GM12878 (cell line): ENCODE results near the gene SLC46A2. TPM values are rescaled to one million over a fixed set of nuclear protein-coding genes. Genes with fewer than 3 reads are reported as not detected.

Experiments used
- ATAC-seq: fragments of 200-7000 bp; cut with Tn5 transposase; 3 replicates; pipeline ENCODE4 v1.9.1; 2020; ENCODE audit warnings: mild to moderate bottlenecking, moderate library complexity
- BruUV-seq: library from RNA; stranded (reverse); fragments of 400-500 nt; replicated peaks from 2 replicates; lab custom pipeline; 2021; lab: Mats Ljungman, UMichigan
- CTCF ChIA-PET: fragments of 300-600 bp; sonication (Branson Sonifier 250); formaldehyde crosslinking; extraction: SDS; loops from one replicate; lab custom pipeline; 2021; ENCODE audit warnings: inconsistent platforms; lab: Yijun Ruan, JAX
- POLR2A ChIA-PET: fragments of 350-600 bp; formaldehyde crosslinking; extraction: SDS; loops from one replicate; lab custom pipeline; 2021; ENCODE audit warnings: inconsistent platforms; lab: Charles Lee
- RAD21 ChIA-PET: fragments of 300-600 bp; sonication (Branson Sonifier 250); formaldehyde crosslinking; loops from one replicate; lab custom pipeline; 2023; ENCODE audit warnings: antibody characterized with exemption; ENCODE audit not compliant: unreplicated experiment; lab: Charles Lee
- SMC1A ChIA-PET: fragments of 300-600 bp; sonication (Branson Sonifier 250); formaldehyde crosslinking; loops from one replicate; lab custom pipeline; 2023; ENCODE audit not compliant: unreplicated experiment, uncharacterized antibody; lab: Charles Lee
- DNase-seq: peaks from one replicate; pipeline ENCODE4 v3.0.0-alpha.2; 2011; ENCODE audit warnings: low read depth, low spot score
- FAIRE-seq: peaks from 3 replicates; lab custom pipeline; 2011; peaks lifted over from hg19 to GRCh38; lab: Jason Lieb, UNC
- H2AFZ ChIP-seq: 2 replicates; pipeline ENCODE4 v1.6.0; 2011; ENCODE audit warnings: low read depth, low read length, control low read depth; ENCODE audit not compliant: control insufficient read depth
- H3K27ac ChIP-seq: 2 replicates; pipeline ENCODE4 v1.5.1; 2011; ENCODE audit warnings: control low read depth; ENCODE audit not compliant: control insufficient read depth, insufficient read depth
- H3K27me3 ChIP-seq, 2 experiments: replicated peaks in 1 of 2; 2 replicates each; pipeline versions ENCODE4 v1.6.0 to v1.6.1; 2011; ENCODE audit warnings: low read length in 1 of 2; ENCODE audit not compliant: control insufficient read depth in 2 of 2, insufficient read depth in 2 of 2
- H3K36me3 ChIP-seq, 2 experiments: 2 replicates each; pipeline ENCODE4 v1.5.1; 2011; ENCODE audit warnings: low read length in 1 of 2; ENCODE audit not compliant: control insufficient read depth in 2 of 2, insufficient read depth in 2 of 2
- H3K4me1 ChIP-seq: 2 replicates; pipeline ENCODE4 v1.6.1; 2011; ENCODE audit warnings: mild to moderate bottlenecking, low read length, moderate library complexity, mixed read lengths; ENCODE audit not compliant: control insufficient read depth, insufficient read depth
- H3K4me2 ChIP-seq: 2 replicates; pipeline ENCODE4 v1.6.0; 2011; ENCODE audit warnings: control low read depth; ENCODE audit not compliant: control insufficient read depth, insufficient read depth
- H3K4me3 ChIP-seq: fragments of 200-600 bp; sonication (generic); 2 replicates; pipeline ENCODE4 v1.5.1; 2016
- H3K79me2 ChIP-seq: 2 replicates; pipeline ENCODE4 v1.6.0; 2011; ENCODE audit warnings: low read length; ENCODE audit not compliant: control insufficient read depth, insufficient read depth
- H3K9ac ChIP-seq: 2 replicates; pipeline ENCODE4 v1.8.0; 2011; ENCODE audit warnings: low read length, control low read depth, mixed read lengths; ENCODE audit not compliant: control insufficient read depth, insufficient read depth
- H3K9me3 ChIP-seq: replicated peaks from 3 replicates; pipeline ENCODE4 v1.5.1; 2011; ENCODE audit warnings: mild to moderate bottlenecking, low read length; ENCODE audit not compliant: control insufficient read depth, insufficient read depth
- H4K20me1 ChIP-seq: 2 replicates; pipeline ENCODE4 v1.6.0; 2011; ENCODE audit not compliant: control insufficient read depth, insufficient read depth
- ATF2 ChIP-seq: IDR thresholded peaks from 2 replicates; pipeline ENCODE4 v1.6.1; 2012; ENCODE audit warnings: low read length, inconsistent platforms
- CHD1 ChIP-seq: IDR thresholded peaks from 2 replicates; pipeline ENCODE4 v1.6.1; 2012; ENCODE audit warnings: low read depth, low read length, improper control_type of control experiment
- EGR1 ChIP-seq, 2 experiments: IDR thresholded peaks; 1 replicate in 1 of 2; 2 replicates in 1 of 2; pipeline ENCODE4 v1.6.1; 2011 to 2012; ENCODE audit warnings: low read depth in 2 of 2, low read length in 2 of 2, borderline replicate concordance in 1 of 2, mild to moderate bottlenecking in 1 of 2, moderate library complexity in 1 of 2
- MYC ChIP-seq: IDR thresholded peaks from 2 replicates; pipeline ENCODE4 v1.6.1; 2011; ENCODE audit warnings: mild to moderate bottlenecking, low read length, moderate library complexity, inconsistent platforms; ENCODE audit not compliant: insufficient read depth, insufficient replicate concordance, insufficient read length, severe bottlenecking
- RUNX3 ChIP-seq: IDR thresholded peaks from 2 replicates; pipeline ENCODE4 v1.6.1; 2012; ENCODE audit warnings: low read length, inconsistent platforms
- TCF3 ChIP-seq: IDR thresholded peaks from 2 replicates; pipeline ENCODE4 v1.6.1; 2012; ENCODE audit warnings: low read depth, mild to moderate bottlenecking, low read length, borderline replicate concordance; ENCODE audit not compliant: insufficient read depth
- WGBS: methylation state at CpG from one replicate; pipeline ENCODE4 v1.1.6; 2016; ENCODE audit warnings: low lambda C conversion rate; ENCODE audit not compliant: insufficient replicate concordance, insufficient coverage; ENCODE audit errors: missing lambda C conversion rate; 5-methylcytosine and 5-hydroxymethylcytosine counted together
- in situ Hi-C: fragments of 300-500 bp; cut with MboI; formaldehyde crosslinking; loops from 9 replicates; pipeline ENCODE4 v1.14.3; 2018; ENCODE audit warnings: mixed read lengths
- intact Hi-C: fragments of 100-400 bp; cut with micrococcal nuclease; formaldehyde crosslinking; loops from one replicate; pipeline ENCODE4 v1.14.2; 2022; ENCODE audit not compliant: unreplicated experiment
- polyA plus RNA-seq, 11 experiments: library from polyadenylated mRNA; depleted of rRNA in 4 of 11; unstranded in 6 of 11; stranded (reverse) in 5 of 11; fragments of >200 nt; fragmentation: Nextera tagmentation in 4 of 11; fragmentation: Illumina TruSeq in 1 of 11; extraction: Ambion mirVana in 4 of 11; extraction: Trizol in 1 of 11; gene quantifications; 1 replicate in 1 of 11; 2 replicates in 10 of 11; pipeline versions ENCODE4 v1.2.1 to v1.2.3, GENCODE V29; 2011 to 2016; ENCODE audit warnings: inconsistent platforms in 2 of 11, missing spikeins in 2 of 11, low read depth in 1 of 11
- total RNA-seq, 4 experiments: library from RNA; depleted of rRNA in 3 of 4; stranded (reverse); fragments of >200 nt in 3 of 4; fragmentation: Illumina TruSeq in 1 of 4; extraction: Trizol in 1 of 4; gene quantifications; 2 replicates each; pipeline versions ENCODE4 v1.2.1 to v1.2.3, GENCODE V29; 2013 to 2021

The SLC46A2 gene
- total and polyA plus RNA-seq, 10 of the 15 experiments (the other 5 are each of a cell fraction or from before 2014, with no cell fraction given): not detected

DNA sequence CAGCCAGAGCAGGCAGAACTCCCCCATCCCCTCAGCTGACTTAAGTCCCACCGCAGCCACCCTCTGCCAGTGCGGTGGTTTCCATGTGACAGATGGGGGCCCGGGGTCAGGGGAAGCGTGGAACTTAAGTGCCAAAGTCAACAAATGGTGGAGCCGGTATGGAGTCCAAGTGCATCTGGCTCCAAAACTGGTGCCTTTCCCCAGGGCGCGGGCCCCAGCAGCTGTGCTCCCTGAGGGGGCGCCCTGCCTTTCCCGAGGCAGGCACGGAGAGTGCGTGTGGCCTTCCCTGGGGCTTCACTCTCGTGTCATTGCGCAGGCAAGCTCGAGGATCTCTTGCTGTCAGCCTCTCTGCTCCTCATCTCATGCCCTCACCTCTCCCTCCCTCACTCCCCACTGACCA is 33.8 kb downstream of the SLC46A2 start:
- no peaks in the 10 kb centered on the region for H3K9me3 ChIP-seq
- no peak overlapping the region for H3K4me2 ChIP-seq
- CTCF ChIA-PET: interaction anchor here (1.6 to 2.6 kb wide), 2 partner anchors 12 to 46 kb away, joined by 8 to 16 read pairs; no protein-coding TSS in a partner anchor
- no peak for DNase-seq
- H3K4me1 ChIP-seq: peaks cover 20% of the 10 kb centered on the region
- 90% methylated on average over 14 of the region's 14 CpGs for WGBS
- H3K4me3 ChIP-seq: no peak overlapping the region
- H3K79me2 ChIP-seq: no peaks in the 10 kb centered on the region
- in situ Hi-C loops: no loop called here
- H2AFZ ChIP-seq: no peak overlapping the region
- TF ChIP-seq EGR1 (IDR thresholded peaks at IDR 0.05; ENCODE audit: borderline replicate concordance in 1 of 2, low read depth in 2 of 2, low read length in 2 of 2): no peak
- no peak for TF ChIP-seq MYC
- TF ChIP-seq TCF3: no peak
- no peak for TF ChIP-seq ATF2
- no peak for TF ChIP-seq CHD1
- no peak for TF ChIP-seq RUNX3
- no peak for ATAC-seq
- H4K20me1 ChIP-seq: no peaks in the 10 kb centered on the region; the same call in 1 of the 2 replicates
- intact Hi-C loops: no loop called here
- RAD21 ChIA-PET: no interaction called here
- POLR2A ChIA-PET: no interaction called here
- no peaks in the 10 kb centered on the region; a peak in 1 of 4 replicates for H3K27me3 ChIP-seq
- H3K36me3 ChIP-seq: no peaks in the 10 kb centered on the region
- H3K9ac ChIP-seq: no peak overlapping the region
- no peak for FAIRE-seq
- no peak overlapping the region for H3K27ac ChIP-seq
- SMC1A ChIA-PET: interaction anchor here (0.6 kb wide), 1 partner anchor 9 kb away, joined by 3 read pairs; no protein-coding TSS in a partner anchor
- BruUV-seq: no TSS peak
